A673 (cell line): Measurements from ENCODE around the gene RBMS2. TPM values are rescaled to one million over a fixed set of nuclear protein-coding genes. Genes with fewer than 3 reads are reported as not detected.

Experiments
- BruUV-seq: library from RNA; stranded (reverse); fragments of 400-500 nt; replicated peaks from 2 replicates; lab custom pipeline; 2021; lab: Mats Ljungman, UMichigan
- CTCF ChIA-PET: fragments of 300-600 bp; sonication (Branson Sonifier 250); formaldehyde crosslinking; loops from one replicate; lab custom pipeline; 2022; ENCODE audit warnings: antibody characterized with exemption; lab: Charles Lee
- POLR2A ChIA-PET: fragments of 300-600 bp; sonication (Branson Sonifier 250); formaldehyde crosslinking; loops from one replicate; lab custom pipeline; 2022; ENCODE audit warnings: antibody characterized with exemption; ENCODE audit not compliant: low non-redundant PET; lab: Charles Lee
- DNase-seq: peaks from one replicate; pipeline ENCODE4 v3.0.0-alpha.2; 2015; ENCODE audit warnings: low spot score
- H3K27ac ChIP-seq: fragments of 200-600 bp; sonication (generic); 2 replicates; pipeline ENCODE4 v1.5.1; 2016; ENCODE audit warnings: mixed run types, low read depth, mild to moderate bottlenecking, mixed read lengths, antibody characterized with exemption, low read length; ENCODE audit not compliant: poor library complexity, severe bottlenecking
- H3K27me3 ChIP-seq: fragments of 200-600 bp; sonication (generic); replicated peaks from 2 replicates; pipeline ENCODE4 v1.6.1; 2017; ENCODE audit warnings: mixed run types, low read depth, mild to moderate bottlenecking, mixed read lengths, antibody characterized with exemption, low read length; ENCODE audit not compliant: insufficient read depth, poor library complexity
- H3K36me3 ChIP-seq: fragments of 200-600 bp; sonication (generic); 2 replicates; pipeline ENCODE4 v1.6.1; 2016; ENCODE audit warnings: mixed run types, mild to moderate bottlenecking, mixed read lengths, antibody characterized with exemption, low read length; ENCODE audit not compliant: insufficient read depth, poor library complexity, severe bottlenecking
- H3K4me1 ChIP-seq: fragments of 200-600 bp; sonication (generic); 2 replicates; pipeline ENCODE4 v1.6.1; 2017; ENCODE audit warnings: mixed run types, mild to moderate bottlenecking, mixed read lengths, antibody characterized with exemption, low read length; ENCODE audit not compliant: insufficient read depth, poor library complexity, severe bottlenecking
- H3K4me3 ChIP-seq: fragments of 200-600 bp; sonication (generic); 2 replicates; pipeline ENCODE4 v1.5.1; 2016; ENCODE audit warnings: low read depth, mixed run types, mild to moderate bottlenecking, mixed read lengths, low read length; ENCODE audit not compliant: poor library complexity, severe bottlenecking
- H3K9me3 ChIP-seq: fragments of 200-600 bp; sonication (generic); 2 replicates; pipeline ENCODE4 v1.6.1; 2016; ENCODE audit warnings: mixed run types, low read depth, mild to moderate bottlenecking, mixed read lengths, antibody characterized with exemption, low read length; ENCODE audit not compliant: poor library complexity, severe bottlenecking
- CTCF ChIP-seq: fragments of 300-800, 200-600 bp; sonication (generic); conservative IDR thresholded peaks from 2 replicates; pipeline ENCODE4 v1.5.1; 2017; ENCODE audit warnings: low read depth, mild to moderate bottlenecking, antibody characterized with exemption, low read length, moderate library complexity, mixed read lengths
- EZH2 ChIP-seq: fragments of 200-600 bp; sonication (generic); IDR thresholded peaks from 2 replicates; pipeline ENCODE4 v1.6.1; 2017; ENCODE audit warnings: borderline replicate concordance, low read depth, mild to moderate bottlenecking, mixed read lengths, antibody characterized with exemption, low read length; ENCODE audit not compliant: poor library complexity, severe bottlenecking
- intact Hi-C: fragments of 100-400 bp; cut with micrococcal nuclease; formaldehyde crosslinking; loops from one replicate; pipeline ENCODE4 v1.10.0; 2022; ENCODE audit not compliant: unreplicated experiment
- total RNA-seq: library from RNA; stranded (reverse); gene quantifications from 2 replicates; pipeline ENCODE4 v1.2.3, GENCODE V29; 2021

RBMS2 gene
- total RNA-seq, 1 experiment from 2014 or later: 29.7 TPM

GRCh38 chr12:56530390-56531055, 8.9 kb downstream of the RBMS2 start:
- POLR2A ChIA-PET: no interaction called here
- H3K27ac ChIP-seq: no peak overlapping the region
- H3K36me3 ChIP-seq: no peaks in the 10 kb centered on the region
- CTCF ChIA-PET: interaction anchor here (0.6 kb wide), 1 partner anchor 25 kb away, joined by 3 read pairs; no protein-coding TSS in a partner anchor
- intact Hi-C loops: no loop called here
- TF ChIP-seq EZH2 (no peak), CTCF (no peak)
- H3K9me3 ChIP-seq: no peaks in the 10 kb centered on the region
- no peak overlapping the region for H3K4me3 ChIP-seq
- DNase-seq: no peak
- no TSS peak for BruUV-seq
- no peaks in the 10 kb centered on the region for H3K27me3 ChIP-seq
- H3K4me1 ChIP-seq: peaks cover 11% of the 10 kb centered on the region

GRCh38 chr12:56537546-56537945, 15.9 kb downstream of the RBMS2 start:
- Histone ChIP-seq H3K9me3 (no peaks in the 10 kb centered on the region), H3K27ac (no peak overlapping the region), H3K27me3 (no peaks in the 10 kb centered on the region), H3K4me1 (no peaks in the 10 kb centered on the region), H3K4me3 (no peak overlapping the region), H3K36me3 (no peaks in the 10 kb centered on the region)
- intact Hi-C loops: no loop called here
- no peak for DNase-seq
- no TSS peak for BruUV-seq
- ChIA-PET POLR2A (no interaction called here), CTCF (no interaction called here)
- TF ChIP-seq EZH2 (no peak), CTCF (no peak)

GRCh38 chr12:56541631-56542030, 20.0 kb downstream of the RBMS2 start:
- CTCF ChIA-PET: no interaction called here
- no peaks in the 10 kb centered on the region for H3K4me1 ChIP-seq

More at GRCh38 chr12:56541631-56542030, 20.0 kb downstream of the RBMS2 start:
- H3K36me3 ChIP-seq: no peaks in the 10 kb centered on the region
- no TSS peak for BruUV-seq
- TF ChIP-seq EZH2 (no peak), CTCF (no peak)
- no peaks in the 10 kb centered on the region for H3K9me3 ChIP-seq
- H3K27me3 ChIP-seq: no peaks in the 10 kb centered on the region
- no peak overlapping the region for H3K27ac ChIP-seq
- DNase-seq: no peak
- H3K4me3 ChIP-seq: no peak overlapping the region
- POLR2A ChIA-PET: interaction anchor here (0.6 kb wide), 1 partner anchor 25 kb away, joined by 6 read pairs; no protein-coding TSS in a partner anchor
- intact Hi-C loops: no loop called here
